GM15510 (cell line): ENCODE results near the gene HMCN1.

Experiments
- POLR2A ChIP-seq: IDR thresholded peaks from 3 replicates; pipeline ENCODE4 v1.6.1; 2011; ENCODE audit warnings: borderline replicate concordance; ENCODE audit not compliant: insufficient read length; ENCODE audit errors: extremely low read depth

The HMCN1 gene

DNA sequence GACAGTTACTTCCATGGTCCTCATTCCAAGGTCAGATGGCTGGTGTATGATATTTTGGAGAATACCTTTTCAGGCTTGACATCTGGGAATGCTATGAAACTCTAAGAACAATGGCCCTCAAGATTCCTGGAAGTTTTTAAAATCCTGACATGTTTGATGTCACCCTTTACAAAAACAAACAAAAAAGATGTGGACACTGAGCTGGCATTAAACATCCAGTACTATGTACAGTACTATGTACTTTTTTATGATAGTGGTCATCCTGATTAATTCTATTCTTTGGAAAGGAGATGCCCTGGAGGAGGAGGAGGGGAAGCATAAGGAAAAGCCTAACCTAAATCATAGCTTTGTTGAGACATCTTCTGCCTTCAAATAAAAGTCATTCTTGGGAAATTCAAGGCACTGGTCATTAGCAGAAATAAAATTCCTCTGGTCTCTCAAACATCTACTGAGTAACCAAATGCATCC is 235.4 kb downstream of the HMCN1 start:
- no peak for TF ChIP-seq POLR2A

DNA sequence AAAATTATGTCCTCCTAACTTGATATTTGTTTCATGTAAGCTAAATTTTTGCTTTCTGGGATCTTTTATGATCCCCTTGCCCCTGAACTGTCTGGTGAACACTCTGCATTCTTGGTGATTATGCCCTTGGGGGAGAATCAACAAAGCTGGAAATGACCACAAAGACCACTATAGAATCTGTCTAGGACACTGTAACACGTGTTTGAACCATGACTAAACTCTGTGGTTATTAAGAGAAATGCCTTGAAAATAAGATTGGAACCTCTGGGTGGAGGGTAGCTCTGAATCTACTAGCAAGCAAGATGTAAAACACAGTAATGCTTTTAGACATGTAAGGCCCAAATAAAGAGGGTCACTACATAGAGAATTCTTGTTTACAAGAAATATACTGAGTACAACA is 237.5 kb downstream of the HMCN1 start:
- TF ChIP-seq POLR2A: no peak

DNA sequence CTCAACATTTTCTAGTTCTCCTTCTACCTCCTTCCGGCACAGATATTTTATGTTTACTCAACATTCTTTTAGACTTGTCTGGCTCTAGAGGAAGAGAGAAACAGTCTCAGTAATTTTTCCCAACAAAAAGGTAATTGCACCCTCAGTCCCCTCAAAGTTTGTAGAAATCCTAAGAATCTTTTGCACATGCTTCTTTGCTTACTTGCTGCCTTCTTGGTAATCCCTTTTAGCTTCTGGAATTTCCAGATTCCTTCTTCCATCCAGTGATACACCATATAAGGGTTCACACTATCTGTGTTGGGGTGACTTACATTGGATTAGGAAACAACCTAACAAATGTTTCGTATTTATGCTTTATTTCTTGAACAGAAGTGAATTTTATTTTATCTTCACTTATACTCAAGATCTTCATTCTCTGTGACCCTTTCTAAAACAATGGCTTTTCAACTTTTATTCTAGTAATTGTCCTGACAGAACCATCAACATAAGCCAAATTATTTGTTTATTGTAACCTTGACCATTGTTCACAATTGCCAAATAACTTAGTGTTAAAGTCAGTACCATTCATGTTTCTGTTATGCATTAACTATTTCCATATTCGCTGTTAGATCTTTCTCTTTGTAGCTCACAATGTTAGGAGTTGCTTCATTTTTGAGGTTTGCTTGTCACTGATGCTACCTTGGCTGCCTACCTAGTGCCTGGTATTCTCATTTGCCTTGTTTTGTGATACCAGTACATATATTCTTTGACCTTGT is 238.1 kb downstream of the HMCN1 start:
- TF ChIP-seq POLR2A: no peak

DNA sequence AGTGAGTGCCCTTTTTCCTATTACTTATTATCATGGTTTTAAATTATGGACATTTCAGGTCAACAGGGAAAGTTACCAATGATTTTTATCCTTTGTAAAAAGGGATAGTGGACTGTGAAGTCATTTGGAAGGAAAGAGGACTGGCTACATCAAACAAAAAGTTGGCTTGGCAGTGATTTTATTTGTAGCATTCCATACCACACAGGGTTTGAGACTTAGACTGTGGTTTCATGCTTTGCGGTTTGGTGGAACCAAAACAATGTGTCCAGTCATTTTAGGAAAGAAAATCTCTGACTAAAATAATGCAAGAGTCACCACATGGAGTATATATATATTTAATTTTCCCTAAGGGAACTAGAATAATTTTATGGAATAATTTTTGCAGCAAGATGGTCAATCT is 239.5 kb downstream of the HMCN1 start:
- TF ChIP-seq POLR2A: no peak

DNA sequence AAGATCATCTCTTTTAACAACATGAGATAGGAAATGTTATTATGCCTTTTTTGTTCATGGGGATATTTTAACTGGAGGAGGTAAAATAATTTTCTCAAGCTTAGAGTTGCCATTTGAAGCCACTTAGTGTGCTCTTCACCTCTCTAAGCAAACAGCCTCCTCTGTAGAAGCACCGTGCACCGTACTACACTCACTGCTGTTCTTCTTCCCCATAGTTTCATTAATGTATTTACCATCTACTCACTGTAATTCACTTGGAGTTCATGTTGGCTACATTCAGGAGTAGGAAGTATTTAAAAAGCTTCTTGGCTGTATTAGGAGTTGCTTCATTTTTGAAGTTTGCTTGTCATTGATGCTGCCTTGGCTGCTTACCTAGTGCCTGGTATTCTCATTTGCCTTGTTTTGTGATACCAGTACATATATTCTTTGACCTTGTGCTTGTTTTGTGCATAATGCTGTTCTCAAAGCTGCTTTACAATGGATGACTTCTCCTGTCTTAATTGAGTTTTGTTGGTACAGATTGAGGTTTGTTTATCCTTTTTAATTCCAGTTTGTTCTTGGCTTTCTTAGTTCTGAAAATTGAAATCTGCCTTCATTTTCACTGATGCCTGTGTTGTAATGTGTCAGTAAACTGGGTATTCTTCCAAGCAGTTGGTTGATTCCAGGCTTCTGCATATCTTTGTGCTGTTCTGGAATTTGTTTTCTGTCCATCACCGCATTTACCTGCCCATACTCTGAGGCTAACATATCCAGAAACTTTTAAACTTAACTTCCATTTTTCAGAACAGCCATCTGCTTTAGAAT is 240.4 kb downstream of the HMCN1 start:
- TF ChIP-seq POLR2A: no peak

DNA sequence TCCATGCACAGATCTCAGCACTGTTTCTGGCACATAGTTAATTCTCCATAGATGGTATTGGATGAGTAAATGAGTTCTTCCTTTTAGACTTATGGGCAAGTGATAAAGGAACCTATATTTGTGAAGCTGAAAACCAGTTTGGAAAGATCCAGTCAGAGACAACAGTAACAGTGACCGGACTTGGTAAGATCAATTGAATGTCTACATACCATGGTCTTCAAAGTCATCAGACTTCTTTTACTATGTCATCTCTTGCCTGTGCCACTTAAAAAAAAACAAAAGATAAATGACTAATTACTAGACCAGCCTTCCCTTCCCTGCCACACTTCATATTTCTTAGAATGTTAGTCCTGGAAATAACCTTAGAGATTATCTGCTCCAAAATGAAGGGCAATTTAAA is 246.7 kb downstream of the HMCN1 start:
- no peak for TF ChIP-seq POLR2A

DNA sequence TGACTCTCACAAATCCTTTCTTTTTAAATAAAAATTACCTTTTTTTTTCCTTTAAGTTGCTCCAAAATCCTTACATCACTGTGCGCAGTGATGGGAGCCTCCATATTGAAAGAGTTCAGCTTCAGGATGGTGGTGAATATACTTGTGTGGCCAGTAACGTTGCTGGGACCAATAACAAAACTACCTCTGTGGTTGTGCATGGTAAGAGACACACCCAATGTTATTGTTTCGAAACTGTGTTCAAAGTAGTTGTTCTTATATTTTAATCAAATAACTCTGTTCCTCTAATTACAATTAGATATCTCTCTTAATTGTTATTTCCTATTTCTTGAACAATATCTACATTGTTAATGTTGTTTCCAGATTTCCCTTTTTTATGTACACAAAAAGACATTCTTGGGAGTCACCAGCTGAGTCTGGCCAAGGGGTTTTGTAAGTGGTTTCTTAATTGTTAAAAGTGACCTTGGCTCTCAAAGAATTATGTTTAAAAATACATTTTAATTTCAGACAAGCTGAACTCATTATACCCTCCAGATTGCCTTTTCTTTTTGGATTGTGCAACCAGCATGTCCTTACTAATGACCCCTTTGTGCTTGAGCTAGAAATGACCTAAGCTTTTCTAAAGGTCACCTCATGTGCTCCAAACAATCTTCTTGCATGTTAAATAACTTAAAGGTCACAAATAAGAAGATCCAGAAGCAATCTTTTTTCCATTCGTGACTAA is 250.1 kb downstream of the HMCN1 start:
- no peak for TF ChIP-seq POLR2A

DNA sequence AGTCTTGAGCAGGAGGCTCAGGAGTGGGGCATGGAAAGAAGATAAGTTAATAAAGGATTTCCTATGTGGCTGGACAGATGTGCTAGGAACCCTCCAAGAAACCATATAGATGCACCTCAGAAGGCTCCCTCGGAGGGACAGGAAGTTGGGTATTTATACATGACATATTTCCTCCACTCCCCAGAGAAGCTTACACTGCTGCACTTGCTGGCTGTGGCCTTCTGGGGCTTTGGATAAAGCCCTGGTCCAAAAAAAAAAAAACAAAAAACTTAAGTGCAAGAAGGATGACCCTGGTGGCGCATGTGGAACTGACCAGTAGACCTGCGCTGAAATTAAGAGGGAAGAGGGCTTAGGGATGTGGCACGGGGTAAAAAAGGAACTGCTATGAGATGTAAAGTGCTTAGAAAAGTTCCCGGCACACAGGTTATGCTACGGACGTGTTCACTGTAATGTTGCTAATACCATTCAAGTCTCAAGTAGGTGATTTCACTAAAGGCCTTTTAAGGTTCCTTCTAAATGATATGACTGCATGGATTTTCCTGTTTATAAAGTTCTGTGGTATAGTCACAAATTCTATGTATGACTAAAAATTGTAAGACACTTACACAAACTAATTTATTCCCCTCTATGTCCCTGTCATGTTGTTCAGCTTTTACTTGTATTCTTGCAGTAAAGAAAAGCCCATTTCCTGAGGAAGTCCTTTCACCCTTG is 253.6 kb downstream of the HMCN1 start:
- no peak for TF ChIP-seq POLR2A

DNA sequence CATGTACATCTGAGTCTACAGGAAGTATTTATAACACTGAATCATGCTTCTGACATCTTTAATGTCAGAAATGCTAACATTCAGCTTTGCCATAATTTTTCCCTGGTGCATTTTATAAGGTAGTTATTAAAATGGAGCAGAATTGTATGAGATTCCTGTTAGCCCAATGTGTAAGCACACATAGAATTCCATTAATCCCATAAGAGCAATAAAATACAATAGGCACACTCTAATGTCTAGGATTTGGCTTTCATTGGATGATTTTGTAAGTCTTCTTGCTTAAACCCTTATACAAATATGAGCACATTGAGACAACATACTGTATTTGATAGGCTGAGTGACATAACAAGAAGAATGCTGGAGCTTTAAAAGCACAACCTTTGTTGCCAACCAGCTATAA is 256.4 kb downstream of the HMCN1 start:
- no peak for TF ChIP-seq POLR2A

DNA sequence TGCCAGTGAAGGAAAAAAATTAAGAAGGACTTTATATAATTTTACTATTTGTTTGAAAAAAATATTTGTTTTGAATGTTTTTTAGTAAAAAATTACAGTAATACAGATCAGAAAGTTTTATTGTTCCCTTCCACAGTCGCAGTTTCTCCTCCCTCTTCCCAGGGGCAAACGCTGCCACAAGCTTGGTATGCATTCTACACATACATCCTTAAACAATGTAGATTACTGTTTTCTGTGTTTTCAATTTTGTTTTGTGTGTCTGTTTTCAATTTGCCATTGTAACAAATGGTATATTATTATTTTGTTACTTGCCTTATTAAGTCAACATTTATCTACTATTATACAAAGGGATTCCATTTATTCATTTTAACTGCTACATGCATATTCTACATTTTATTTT is 257.1 kb downstream of the HMCN1 start:
- no peak for TF ChIP-seq POLR2A

DNA sequence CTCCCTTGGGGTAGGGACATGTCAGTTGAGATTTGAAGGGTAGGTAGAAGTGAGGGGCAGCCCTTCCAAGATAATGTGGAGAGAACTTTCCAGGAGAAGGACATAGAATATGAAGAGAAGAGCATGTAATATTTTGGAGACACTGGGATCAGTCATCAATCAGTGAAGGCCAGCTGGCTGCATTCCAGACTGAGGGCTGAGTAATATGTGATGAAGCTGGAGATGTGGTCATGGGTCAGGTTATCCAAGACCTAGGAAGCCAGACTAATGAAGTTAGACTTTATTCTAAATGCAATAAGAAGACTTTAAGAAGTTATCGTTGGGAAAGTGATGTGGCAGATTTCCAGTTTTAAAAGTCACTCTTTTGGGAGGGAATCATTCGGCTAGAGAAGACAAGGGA is 262.0 kb downstream of the HMCN1 start:
- no peak for TF ChIP-seq POLR2A

DNA sequence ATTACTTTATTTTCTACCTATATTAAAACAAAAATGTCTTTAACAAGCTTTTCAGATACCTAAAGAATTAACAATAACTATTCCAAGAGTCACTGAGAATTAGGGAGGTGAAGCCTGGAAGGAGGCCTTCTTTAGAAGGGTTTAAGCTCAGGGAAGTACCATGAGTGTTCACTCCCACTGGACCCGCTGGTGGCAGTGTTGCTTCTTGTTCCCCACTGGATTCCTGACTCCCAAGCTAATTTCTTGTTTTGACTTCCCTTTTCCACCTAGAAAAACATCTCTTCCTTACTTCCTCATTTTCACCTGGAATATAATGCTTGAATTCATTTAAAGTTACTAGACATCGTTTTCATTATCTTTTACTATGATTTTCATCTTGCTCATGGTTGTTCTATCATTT is 264.2 kb downstream of the HMCN1 start:
- TF ChIP-seq POLR2A: no peak

DNA sequence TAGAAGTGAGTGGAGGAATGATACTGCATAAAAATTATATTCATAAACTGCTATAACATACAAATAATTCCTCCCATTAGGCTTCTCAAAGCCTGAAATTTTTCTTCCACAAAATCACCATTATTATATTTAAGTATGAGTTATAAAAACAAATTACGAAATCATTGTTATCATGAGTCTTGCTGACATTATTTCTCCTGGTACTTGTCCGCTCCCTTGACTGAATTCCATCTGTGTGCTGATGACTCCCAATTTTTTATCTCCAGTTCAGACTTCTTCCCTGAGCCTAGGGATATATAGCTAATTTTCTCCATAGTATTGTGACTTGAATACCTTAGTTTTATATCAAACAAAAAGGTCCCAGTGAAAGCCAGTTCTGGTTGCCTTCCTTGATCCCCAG is 268.2 kb downstream of the HMCN1 start:
- no peak for TF ChIP-seq POLR2A

DNA sequence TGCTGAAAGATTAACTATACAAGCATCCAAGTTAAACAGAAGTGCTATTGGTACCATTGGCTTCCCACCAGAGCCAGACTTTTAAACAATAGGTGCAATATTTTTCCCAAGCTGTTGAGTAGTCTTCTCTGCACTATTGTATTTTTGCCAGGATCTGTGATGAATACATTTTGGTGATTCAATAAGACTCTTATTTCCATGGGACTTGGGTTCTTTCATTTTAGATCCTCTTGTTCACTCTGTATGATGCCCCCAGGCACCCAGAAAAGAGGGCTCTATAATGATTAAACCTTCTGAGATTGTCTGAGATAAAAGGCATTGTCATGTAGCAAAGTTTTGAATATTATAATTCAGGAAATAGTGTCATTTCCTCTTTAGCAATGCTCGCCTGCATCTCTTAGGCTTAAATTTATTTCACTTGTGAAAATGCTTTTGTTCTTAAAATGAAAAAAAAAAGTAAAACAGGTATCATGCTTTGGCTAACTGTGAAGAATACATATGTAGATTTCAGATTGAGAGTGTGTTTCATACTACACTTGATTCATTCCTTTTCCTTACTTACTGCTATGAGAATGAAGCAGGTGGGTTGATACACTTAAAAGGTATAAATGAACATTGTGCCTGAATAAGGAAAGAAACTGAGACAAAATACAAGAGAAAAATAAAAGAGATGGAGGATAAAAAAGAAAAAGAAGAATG is 275.0 kb downstream of the HMCN1 start:
- no peak for TF ChIP-seq POLR2A
